Bone marrow (tissue), 2 donors: ENCODE measurements around the gene A1BG.
"Not testable (repeated sequence)": the region's sequence is repeated elsewhere in the genome, so short reads cannot be mapped to it uniquely, and the experiment has no call there.

Experiments
- DNase-seq, 2 donors: peaks; one replicate each; lab custom pipeline; 2025; lab: John Stamatoyannopoulos, UW

Gene A1BG

DNA sequence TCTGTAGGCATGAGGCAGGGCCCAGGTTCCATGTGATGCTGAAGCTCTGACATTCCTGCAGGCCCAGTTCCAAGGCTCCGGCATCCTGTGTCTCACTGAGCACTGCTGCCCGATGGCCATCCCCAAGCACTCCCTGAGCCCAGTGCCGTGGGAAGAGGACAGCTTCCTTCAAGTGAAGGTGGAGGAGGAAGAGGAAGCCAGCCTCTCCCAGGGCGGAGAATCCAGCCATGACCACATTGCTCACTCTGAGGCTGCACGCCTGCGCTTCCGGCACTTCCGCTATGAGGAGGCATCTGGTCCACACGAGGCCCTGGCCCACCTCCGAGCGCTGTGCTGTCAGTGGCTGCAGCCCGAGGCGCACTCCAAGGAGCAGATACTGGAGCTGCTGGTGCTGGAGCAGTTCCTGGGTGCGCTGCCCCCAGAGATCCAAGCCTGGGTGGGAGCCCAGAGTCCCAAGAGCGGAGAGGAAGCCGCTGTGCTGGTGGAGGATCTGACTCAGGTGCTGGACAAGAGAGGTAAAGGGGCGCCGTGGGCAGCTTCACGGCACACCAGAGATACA lies 18.5 kb downstream of the A1BG start:
- DNase-seq, result no peak

DNA sequence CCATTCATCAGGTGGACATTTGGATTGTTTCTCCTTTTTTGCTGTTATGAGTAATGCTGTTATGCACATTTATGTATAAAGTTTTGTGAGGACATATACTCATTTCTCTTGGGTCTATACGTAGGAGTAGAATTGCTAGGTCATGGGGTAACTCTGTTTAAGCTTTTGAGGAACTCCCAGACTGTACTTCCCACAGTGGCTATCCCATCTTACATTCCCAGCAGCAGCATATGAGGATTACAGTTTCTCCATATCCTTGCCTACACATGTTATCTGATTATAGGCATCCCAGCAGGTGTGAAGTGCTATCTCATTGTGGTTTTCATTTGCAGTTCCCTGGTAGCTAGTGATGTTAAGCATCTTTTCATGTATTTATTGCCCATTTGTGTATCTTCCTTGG lies 20.6 kb downstream of the A1BG start:
- no peak for DNase-seq

DNA sequence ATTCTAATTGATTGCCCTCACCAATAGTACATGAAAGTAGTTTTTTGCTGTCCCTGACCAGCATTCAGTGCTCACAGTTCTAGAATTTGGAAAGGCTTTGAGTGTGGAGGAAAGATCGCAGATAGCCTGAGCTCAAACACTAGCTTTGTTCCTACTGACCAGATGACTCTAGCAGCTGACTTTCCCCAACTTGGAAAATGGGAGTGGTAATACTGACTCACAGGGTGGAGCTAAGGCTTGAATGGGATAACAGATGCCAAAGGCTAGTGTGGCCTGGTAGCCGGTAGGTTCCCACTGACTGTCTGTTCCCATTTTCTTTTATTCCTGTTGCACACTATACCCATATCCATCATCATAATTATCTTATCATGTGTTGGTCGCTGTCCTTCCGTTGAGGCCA lies 22.8 kb downstream of the A1BG start:
- no peak for DNase-seq

DNA sequence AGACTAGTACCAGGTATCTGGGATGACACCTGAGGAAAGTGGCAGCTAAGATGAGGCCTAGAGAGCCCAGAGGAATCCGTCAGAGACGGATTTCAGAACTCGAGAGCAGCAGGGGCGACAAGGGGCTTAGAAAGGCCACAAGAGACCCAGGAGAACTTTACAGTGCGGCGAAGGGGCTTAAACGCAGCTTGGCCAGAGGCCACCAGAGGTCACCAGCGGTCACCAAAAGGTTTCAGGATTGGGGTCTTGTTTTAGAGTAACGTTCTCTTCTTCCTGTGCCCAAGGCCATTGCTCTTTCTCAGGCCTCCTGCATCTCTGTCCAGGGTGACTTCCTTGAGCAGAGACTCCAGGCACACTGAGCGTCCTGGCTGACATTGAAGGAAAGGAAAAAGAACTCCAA lies 24.3 kb downstream of the A1BG start:
- DNase-seq, result peak in 1 of 2 donors; percentile 3

DNA sequence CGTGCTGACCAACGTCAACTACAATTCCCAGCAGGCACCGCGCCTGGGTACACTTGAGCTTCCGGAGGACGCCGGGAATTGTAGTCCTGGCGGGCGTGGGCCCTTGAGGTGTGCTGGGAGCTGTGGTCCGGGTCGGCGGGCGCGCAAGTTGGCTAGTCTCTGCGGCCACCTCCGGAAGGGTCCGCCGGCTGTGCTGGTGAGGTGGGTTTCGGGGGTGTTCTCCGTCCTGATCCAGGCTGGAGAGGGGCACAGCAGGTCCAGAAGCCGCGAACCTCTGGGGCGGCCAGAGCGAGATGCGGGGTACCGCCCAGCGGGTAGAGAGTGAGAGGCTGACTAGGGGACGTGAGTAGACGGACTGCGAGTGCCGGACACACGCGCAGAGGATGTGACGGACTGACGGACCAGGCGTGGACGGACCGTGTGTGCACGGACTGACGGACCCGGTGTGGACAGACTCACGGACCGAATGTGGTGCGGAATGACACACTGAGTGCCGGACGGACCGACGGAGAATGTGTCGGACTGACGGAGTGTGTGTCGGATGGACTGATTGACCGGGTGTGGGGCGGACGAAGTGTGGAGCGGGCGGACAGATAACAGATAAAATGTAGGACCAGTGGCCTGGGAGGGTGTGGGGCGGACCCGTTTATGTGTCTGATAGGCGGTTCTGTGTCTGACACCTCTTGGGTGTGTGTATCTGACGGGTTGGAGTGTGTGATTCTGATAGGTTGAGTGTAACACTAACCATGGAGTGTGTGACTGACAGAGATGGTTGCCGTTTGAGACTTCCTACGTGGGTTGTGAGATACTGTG lies 26.2 kb downstream of the A1BG start, which contains the start of gene ZSCAN22:
ZSCAN22 (plus strand) TSS at position 81 of the 813 bp plus-strand sequence. CDS start 7,809 bp downstream, outside the sequence.
- peak; percentile 76 to 83 for DNase-seq

DNA sequence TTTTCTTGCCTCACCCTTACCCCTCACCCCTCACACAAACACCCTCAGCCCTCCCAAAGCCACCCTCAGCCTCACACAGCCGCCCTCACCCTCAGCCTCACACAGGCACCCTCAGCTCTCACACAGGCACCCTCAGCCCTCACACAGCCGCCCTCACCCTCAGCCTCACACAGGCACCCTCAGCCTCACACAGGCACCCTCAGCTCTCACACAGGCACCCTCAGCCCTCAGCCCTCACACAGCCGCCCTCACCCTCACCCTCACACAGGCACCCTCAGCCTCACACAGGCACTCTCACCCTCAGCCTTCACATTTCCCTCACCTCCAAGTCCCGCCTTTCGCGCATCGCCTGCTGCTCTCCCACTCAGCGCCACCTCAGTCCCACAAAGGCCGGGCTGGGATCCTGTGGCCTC lies 26.8 kb downstream of the A1BG start:
- DNase-seq, result no peak

DNA sequence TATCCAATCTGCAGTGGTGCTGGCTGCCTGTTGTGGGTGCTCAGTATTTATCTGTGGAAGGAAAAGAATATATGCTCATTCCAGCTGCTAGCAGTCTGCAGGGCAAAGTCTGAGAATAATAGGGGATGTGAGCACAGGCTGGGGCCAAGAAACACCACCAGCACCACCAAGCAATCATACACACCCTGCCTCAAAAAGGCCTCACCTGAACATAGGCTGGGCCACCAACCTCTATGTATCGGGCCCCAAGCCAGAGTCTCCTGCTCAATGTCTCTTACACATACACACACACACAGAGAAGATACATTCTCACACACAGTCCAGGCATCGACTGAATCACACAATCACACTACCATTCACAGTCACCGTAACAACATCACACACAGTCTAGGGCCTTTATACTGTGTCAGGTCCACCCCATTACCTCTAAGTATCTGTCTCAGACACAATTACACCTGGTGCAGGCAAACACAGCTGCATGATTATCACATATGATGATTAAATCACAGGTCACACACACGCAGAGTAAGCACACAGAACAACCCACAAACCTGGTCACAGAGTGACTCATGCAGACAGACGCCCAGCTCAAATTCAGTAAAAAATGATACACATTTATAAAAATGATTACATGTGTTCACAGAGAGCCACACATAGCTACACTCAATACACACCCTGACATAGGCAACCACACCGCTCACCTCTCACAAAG lies 27.8 kb downstream of the A1BG start:
- no peak for DNase-seq

DNA sequence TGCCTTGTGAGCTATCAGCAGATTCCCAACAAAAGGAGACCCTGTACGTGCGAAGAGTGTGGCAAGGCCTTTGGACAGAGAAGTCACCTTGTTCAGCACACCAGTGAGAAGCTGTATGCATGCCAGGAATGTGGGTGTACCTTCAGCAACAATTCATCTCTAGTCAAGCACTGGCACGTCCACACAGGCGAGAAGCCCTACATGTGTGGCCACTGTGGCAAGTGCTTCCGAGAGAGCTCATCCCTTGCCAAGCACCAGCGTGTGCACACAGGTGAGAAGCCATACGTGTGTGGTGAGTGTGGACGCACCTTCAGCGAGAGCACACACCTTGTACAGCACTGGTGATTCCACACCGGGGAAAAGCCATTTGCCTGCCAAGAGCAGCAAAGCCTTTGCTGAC lies 34.1 kb downstream of the A1BG start:
- no peak for DNase-seq

DNA sequence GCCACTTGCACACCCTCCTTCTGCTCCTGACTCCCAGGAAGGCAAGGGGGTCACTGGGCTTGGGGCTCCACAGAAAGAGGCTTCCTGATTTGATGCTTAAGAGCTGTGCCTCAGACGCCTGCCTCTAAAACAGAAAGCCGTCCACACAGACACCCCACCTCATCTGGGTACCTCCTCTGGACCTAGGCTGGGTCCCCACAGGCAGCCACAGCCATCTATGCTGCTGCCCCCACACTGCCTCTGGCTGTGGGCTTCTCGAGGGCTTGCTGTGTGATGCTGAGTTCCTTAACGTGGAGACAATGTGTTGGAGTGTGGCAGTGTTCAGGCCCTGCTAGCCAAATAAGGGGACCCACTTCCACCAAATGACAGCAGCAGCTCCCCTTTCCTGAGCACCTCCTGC lies 35.0 kb downstream of the A1BG start:
- no peak for DNase-seq

DNA sequence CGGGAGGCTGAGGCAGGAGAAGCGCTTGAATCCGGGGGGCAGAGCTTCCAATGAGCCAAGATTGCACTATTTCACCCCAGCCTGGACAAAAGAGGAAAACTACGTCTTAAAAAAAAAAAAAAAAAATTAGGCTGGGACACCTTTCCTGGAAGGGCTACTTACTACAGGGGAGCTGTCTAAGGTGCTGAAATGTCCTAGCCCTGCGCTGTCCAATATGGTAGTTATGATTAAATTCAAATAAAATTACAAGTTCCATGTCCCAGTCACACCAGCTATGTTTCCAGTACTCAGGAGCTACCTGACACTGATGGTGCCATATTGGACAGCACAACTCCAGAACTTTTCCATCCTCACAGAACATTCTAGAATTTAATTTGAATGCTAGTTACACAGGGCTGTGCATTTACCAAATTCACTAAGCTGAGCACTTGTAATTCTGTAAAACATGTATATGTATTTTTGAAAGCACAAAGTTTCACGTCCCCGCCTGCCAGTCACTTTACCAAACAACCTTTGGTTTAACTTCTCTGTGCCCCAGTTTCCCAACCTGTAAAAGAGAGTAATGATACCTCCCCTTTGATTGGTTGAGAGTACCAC lies 35.7 kb downstream of the A1BG start:
- DNase-seq, result no peak

DNA sequence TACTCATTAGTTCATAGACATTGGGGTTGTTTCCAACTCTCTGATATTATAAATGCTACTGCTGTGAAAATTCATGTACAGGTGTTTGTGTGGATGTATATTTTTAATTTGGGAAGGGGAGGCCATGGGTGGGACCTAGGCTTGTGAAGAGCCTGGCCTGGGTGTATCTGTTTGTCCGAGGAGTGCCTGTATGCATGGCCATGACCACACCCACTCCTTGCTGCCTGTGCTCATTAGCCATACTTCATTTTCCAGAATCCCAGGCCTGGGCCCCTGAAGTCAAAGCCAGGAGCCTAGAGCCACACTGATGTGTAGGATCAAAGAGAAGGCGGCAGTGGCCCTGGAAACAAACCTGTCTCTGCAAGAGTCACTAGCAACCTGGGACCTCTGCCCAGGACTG lies 37.7 kb downstream of the A1BG start:
- DNase-seq, result no peak

DNA sequence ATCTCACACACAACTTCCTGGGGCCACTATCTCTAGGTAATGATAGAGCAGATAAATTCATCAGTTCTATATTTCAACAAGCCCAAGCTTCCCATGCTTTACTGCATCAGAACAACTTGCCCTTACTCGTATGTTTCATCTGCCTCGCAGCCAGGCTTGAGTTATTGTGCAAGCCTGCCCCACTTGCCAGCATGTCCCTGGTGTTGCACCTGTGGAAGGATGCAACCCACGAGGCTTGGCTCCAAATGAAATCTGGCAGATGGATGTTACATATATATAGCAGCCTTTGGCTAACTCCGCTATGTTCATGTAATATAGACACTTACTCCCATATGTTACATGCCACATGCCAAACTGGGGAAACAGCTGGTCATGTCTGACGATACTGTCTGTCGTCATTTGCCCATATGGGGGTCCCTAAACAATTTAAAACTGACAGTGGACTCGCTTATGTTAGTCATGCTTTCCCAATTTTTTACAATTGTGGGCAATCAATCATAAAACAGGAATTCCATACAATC lies 41.9 kb downstream of the A1BG start:
- DNase-seq, result no peak

DNA sequence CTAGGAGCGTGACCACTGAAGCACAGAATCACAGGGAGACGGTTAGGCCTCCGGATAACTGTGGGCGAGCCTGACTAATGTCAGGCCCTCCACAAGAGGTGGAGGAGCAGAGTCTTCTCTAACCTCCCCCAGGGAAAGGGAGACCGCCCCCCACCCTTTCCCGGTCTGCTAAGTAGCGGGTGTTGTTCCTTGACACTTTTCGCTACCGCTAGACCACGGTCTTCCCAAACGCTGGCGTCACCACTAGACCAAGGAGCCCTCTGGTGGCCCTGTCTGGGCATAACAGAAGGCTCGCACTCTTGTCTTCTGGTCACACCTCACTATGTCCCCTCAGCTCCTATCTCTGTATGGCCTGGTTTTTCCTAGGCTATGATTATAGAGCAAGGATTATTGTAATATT lies 42.6 kb downstream of the A1BG start:
- not testable (repeated sequence) for DNase-seq

DNA sequence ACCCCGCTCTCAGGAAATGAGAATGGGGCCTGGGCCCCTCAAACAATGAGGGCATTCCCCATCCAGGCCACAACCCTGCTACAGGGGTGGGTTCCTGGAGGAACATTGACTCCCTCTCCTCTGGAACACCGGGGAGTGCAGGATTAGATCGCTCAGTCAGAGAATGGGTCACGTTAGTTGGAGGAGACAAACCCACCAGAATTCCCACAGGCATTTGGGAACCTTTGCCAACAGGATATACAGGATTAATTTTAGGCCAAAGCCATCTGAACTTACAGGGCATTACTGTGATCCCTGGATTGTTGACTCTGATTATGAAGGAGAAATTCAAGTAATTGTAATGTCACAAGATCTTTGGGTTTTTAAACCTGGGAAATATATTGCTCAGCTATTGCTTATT lies 45.6 kb downstream of the A1BG start:
- DNase-seq, result no peak

DNA sequence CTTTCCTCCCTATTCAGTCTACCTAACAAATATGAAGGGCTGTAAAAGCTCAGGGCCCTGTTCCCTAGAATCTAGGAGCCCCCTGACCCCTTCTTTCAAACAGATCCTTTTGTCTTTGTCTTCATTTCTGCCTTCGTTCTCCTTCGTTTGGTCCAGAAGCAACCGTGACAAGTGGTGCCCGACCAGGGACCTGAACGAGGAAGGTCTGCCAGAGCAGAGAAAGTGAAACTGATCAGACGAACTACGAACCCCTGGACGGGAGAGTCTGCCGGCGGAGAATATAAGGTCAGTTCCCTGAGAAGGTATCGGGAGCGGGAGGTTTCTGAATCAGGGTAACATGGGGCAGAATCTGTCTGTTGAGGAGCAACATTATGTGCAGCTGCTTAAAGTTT lies 47.4 kb downstream of the A1BG start:
- DNase-seq, result no peak

DNA sequence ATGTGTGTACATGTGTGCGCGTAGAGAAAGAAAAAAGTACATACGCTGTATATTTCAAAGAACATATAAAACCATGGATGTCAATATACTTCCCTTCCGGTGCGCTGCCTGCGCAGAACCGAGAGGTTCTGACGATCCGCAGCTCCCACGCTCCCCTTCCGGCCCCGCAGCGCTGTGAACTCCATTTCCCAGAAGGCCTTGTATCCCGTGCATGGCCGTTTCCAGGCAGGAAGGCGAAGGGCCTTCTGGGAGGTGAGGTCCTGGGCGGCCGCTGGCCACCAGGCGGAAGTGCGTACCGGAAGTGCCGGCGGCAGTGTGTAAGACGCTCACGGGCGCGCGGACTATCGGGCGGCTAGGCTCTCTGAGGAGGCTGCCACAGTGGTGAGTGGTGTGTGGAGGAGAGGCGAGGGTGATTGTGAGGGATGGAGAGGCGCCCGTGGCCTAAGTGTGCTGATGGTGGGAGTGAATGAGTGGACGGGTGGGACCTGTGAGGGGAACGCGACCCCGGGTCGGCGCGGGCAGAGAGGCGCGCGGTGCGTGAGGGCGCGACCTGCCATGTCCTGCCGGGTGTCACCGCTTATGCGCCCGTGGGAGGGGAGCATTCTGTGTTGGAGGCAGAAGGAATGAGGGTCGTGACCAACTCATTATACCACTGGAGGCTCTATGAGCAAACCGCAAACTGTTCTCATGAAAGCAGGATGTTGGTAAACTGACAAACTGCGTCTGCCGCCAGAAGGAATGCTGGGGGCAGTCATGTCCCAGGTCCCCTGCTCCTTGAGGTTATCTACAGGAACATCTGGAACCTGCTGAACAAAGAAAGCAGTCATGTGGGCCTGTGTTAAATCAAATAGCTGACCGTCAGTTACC lies 48.0 kb downstream of the A1BG start, which contains the start of gene ERVK3-1:
ERVK3-1 (plus strand) TSS at position 313 of the 867 bp plus-strand sequence. CDS start 6,792 bp downstream, outside the sequence.
- peak; percentile 82 to 93 for DNase-seq

DNA sequence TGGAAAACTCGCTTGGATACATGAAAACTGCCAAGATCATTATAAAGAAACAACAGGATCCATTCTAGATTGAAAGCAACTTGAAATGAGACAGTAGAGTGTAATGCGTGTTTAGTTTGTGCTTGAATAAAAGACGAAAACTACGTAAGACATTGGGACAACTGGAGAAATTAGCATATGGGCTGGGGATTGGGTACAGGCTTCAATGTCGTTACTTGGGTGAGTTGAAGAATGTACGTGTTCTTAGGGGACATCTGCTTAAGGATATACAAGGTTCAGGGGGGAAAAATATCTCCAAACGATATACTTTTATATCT lies 48.6 kb downstream of the A1BG start:
- DNase-seq, result no peak

DNA sequence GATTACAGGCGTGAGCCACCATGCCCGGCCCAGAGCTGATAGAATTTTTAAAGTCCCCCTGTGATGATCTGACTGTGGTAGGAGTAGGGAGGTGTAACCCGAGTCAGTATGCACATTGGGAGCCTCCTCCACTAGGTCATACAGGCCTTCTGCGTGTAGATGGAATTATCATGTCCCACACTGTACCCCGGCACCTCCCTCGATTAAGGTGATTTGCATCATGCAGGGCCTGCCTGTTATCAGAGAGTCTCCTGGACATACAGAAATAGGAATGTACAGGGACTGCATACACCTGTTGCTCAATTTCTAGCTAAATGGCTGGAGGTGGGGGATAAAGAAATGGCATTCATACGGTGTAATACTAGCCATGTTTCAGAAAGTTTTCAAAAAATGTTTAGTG lies 49.0 kb downstream of the A1BG start:
- no peak for DNase-seq

DNA sequence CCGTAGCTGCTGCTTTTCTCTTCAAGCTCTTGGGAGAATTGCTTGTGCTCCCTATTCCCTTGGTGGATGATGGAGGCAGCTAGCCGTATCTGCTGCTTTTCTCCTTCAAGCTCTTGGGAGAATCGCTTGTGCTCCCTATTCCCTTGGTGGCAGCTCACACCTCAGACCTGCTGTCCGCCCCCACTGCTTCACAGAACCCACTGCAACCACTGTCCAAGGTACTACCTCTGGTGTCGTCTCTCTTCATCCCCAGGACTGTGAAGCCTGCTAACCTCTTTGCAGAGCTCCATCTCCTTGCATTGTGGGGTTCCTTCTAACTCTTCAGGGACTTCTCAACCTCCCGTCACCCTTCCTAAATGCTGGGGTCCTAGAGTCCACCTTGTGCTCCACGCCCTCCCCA lies 52.7 kb downstream of the A1BG start:
- DNase-seq, result no peak

DNA sequence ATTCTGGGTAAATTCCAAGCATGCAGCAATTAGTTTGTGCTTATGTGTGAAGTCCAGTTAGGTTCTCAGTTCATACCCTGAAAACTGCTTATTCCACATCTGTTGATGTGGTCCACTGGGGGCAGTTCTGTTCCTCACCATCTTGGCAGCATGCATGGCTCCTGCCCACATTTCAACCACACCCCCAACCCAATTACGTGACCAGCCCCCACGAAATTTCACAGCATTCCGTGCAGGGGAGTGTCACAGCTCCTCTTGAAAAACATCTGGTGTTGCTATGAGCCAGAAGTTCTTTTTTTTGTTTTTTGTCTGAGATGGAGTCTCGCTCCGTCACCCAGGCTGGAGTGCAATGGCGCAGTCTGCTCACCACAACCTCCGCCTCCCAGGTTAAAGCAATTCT lies 57.2 kb downstream of the A1BG start:
- no peak for DNase-seq
